ENCODE data around the gene ZNF248.
"Not testable (repeated sequence)": the region's sequence is repeated elsewhere in the genome, so short reads cannot be mapped to it uniquely, and the experiment has no call there.

ZNF248 gene

DNA sequence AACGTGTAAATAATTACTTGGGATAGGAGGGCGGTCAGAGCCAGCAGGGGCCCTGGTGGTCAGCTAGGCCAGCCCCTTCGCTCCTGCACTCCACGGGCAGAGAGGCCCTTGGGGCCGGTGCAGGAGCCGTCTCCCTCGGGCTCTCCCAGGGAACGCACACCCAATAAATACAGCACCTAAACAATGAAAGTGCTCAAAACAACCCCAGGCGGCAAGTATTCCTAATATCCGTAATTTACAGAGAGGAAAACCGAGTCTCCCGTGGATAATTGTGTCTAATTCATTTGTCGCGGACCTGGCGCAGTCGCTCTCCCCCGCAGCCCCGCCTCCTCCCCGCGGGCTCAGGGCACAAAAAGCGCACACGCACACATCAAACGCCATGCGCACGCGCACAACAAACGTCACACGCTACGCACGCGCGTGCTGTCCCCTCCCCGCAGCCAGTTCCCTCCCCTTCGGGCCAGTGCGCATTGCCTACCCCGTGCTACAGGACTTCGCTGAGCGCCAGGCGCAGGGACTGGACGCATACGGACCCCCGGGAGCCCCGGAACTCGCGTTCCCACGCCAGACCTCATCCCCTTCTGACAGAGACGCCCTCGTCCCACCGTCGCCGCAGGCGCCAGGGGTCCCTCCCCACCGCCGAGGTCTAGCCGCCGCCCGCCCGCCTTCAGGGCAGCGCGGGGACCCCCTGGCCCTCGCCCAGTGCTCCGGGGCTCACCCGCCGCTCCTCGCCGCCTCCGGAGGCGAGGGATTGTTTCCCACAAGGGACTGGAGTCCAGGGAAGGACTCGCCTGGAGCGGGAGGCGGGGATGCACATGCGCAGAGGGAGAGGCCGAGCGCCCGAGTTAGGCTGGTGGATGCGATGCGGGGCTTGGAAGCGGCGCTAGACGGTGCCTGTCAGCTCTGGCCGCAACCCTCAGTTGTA is at the start of gene ZNF248:
ZNF248 (minus strand) TSS at position 324 of the 925 bp plus-strand sequence. CDS start 1,300 bp downstream, outside the sequence.
- DNase-seq (ENCODE audit: low spot score): peak; percentile 99

GRCh38 chr10:37906382-37906781 is 49.0 kb upstream of the ZNF248 start:
- no peak for DNase-seq (ENCODE audit: low spot score)

- no peak for DNase-seq (ENCODE audit: low spot score)
These were observed 39.0 kb upstream of the ZNF248 start for GRCh38 chr10:37896436-37896835.

- no peak for DNase-seq (ENCODE audit: low spot score)
These were observed 38.3 kb upstream of the ZNF248 start for GRCh38 chr10:37895674-37896073.

GRCh38 chr10:37885850-37886249 is 28.4 kb upstream of the ZNF248 start:
- no peak for DNase-seq (ENCODE audit: low spot score)

DNA sequence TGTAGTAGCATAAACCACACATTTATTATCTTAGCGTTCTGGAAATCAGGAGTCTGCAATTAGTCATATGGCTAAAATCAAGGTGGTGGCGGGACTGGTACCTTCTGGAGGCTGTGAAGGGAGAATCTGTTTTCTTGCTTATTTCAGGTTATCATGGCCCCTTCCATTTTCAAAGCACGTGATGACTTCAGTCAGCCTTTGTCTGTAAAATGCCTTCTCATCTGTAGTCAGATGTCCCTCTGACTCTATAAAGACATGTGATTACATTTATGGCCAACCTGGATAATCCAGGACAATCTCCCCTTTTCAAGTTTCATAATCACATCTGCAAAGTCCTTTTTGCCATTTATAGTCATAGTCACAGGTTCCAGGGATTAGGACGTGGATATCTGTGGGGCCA is 15.5 kb upstream of the ZNF248 start:
- no peak for DNase-seq (ENCODE audit: low spot score)

- DNase-seq (ENCODE audit: low spot score): no peak
These were observed 14.9 kb upstream of the ZNF248 start for GRCh38 chr10:37872283-37872682.

DNA sequence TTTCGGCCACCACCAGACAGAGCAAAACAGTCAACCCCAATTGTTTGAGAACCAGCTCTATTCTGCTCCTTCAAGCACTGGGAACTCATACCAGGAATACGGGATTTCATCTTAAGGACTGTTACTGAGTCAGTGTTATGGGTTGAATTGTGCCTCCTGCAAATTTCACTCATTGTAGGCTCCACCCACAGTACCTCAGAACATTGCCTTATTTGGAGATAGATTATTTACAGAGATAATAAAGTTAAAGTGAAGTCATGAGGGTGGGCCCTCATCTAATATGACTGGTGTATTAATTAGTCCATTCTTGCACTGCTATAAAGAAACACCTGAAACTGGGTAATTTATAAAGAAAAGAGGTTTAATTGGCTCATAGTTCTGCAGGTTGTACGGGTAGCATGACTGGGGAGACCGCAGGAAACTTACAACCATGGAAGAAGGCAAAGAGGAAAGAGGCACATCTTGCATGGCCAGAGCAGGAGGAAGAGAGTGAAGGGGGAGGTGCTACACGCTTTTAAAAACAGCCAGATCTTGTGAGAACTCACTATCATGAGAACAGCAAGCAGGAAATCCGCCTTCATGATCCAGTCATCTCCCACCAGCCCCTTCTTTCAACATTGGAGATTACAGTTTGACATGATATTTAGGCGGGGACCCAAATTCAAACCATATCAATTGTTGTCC is 14.3 kb upstream of the ZNF248 start:
- no peak for DNase-seq (ENCODE audit: low spot score)

DNA sequence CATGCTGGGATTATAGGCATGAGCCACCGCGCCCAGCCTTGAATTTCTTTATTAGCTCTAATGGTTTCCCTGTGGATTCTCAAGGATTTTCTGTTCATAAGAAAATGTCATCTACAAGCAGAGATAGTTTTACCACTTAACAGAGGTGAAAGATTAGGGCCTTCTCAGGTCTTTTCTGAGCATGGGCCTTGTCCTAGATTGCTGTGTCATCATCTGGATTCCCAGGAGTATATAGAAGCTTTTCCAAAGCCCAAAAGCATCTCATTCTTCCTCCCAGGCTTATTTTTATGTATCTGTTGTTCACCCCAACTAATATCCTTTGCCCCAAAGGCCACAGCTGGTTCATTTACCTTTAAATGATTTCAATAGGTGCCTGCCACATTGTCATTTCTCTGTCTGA is 13.7 kb upstream of the ZNF248 start:
- no peak for DNase-seq (ENCODE audit: low spot score)

DNA sequence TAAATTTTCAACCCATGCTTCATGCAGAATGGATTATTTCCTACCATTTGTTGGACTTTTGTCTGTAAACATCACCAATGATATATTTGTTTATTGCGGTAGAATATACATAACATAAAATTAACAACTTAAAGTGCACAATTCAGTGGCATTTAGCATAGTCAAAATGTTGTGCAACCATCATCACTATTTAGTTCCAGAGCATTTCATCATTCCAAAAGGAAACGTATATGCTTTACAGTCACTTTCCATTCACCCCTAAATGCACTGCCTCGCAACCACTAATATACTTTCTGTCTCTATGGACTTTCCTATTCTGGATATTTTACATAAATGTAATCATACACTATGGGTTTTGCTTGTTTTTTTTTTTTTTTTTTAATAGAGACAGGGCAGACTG is 11.4 kb upstream of the ZNF248 start:
- no peak for DNase-seq (ENCODE audit: low spot score)

GRCh38 chr10:37865957-37866803 is 8.8 kb upstream of the ZNF248 start:
- no peak for DNase-seq (ENCODE audit: low spot score)

DNA sequence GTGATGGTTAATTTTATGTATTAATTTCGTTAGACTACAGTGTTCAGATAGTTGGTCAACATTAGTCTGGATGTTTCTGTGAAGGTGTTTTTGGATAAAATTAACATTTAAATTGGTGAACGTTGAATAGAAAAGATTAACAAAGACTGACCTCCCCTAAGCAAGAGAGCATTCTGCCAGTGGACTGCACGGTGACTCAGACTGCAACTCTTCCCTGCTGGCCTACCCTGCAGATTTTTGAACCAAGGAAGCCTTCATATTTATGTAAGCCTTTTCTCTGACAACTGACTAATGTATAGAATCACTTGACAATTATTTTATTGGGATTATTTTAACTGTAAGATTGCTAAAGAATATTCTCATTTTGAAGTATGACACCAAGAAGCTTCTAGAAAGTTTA is 7.9 kb upstream of the ZNF248 start:
- DNase-seq (ENCODE audit: low spot score): no peak

DNA sequence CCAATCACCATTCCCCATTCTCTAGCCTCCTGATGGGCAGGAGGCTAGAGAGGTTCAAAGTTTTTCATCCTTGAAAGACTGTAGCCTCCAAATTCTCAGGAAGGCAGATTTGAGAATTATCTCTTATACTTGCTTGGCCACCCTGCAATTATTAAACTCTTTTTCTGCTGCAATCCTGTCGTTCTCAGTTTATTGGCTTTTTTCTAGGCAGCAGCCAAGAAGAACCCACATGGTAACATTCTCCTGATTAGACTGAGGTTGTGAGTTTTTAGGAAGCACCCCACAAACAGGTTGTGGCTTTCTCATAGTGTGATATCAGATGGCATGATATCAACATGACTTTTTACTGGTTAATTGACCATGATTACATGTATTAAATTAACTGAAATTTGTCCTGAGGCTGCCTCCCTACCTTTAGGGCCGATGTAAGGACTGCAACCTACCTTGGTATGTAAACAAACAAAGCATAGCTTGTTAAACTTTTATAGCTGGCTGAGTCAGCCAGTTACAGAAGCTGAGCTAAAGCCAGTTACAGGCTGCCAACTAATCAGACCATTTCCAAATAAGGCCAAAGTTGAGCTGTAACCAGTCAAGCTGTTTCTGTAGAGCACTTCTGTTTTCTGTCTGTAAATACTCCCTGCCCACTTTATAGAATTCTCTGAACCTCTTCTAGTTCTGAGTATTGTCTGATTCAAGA is 3.2 kb upstream of the ZNF248 start:
- DNase-seq (ENCODE audit: low spot score): no peak

- DNase-seq (ENCODE audit: low spot score): not testable (repeated sequence)
These were observed 1.9 kb upstream of the ZNF248 start for GRCh38 chr10:37859270-37859669.

GRCh38 chr10:37856881-37857286 is 526 bp downstream of the ZNF248 start:
- no peak for DNase-seq (ENCODE audit: low spot score)

DNA sequence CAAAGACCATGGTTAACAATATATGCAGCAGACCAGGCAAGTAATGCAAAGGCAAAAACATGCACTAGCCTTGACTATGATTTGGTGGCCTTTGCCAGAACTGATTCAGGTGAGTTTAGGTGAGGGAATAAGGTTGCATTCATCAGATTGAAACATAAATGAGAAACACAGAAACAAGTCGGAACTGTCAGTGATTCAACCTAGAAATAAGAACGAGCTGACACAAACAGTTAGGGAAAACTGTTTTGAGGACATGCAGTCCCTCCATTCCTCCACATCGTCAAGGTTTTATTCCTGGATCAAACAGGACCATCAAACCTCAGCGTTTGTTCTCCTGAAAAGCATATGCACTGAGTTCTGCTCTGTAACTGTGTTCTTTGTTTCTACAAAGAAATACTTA is 1.8 kb downstream of the ZNF248 start:
- no peak for DNase-seq (ENCODE audit: low spot score)

GRCh38 chr10:37854626-37855025 is 2.8 kb downstream of the ZNF248 start:
- DNase-seq (ENCODE audit: low spot score): no peak

GRCh38 chr10:37844644-37845043 is 12.8 kb downstream of the ZNF248 start:
- DNase-seq (ENCODE audit: low spot score): no peak

DNA sequence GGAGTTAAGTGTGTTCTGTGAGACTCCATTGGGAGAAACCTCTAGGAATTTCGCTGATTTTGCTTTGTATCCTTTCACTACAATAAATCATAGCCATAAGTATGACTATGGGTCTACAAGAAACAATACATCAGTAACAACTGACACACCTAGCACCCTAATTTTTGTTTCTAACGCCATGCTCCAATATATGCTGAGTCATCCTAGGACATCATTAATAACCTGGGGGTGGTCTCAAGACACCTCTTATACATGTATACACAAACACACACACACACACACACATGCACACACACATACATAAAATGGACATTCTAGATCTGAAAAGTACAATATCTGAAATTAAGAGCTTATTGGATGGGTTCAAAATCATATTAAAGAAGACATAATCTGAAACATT is 18.2 kb downstream of the ZNF248 start:
- no peak for DNase-seq (ENCODE audit: low spot score)

- no peak for DNase-seq (ENCODE audit: low spot score)
These were observed 25.7 kb downstream of the ZNF248 start for GRCh38 chr10:37831495-37832333.

GRCh38 chr10:37826806-37827205 is 30.6 kb downstream of the ZNF248 start:
- no peak for DNase-seq (ENCODE audit: low spot score)
